ENCODE results near the gene CACNA1S. TPM values are rescaled to one million over a fixed set of nuclear protein-coding genes. Genes with fewer than 3 reads are reported as not detected.

The CACNA1S gene
- total RNA-seq, 4 donors from 2014 or later, result not detected

- intact Hi-C loops (cut with DNase I), result no loop called here
- no peaks in the 10 kb centered on the region for H3K36me3 ChIP-seq
- H3K4me1 ChIP-seq, result peaks cover 0 to 5% (median 0%) of the 10 kb centered on the region in 3 donors
- no peak overlapping the region for H3K27ac ChIP-seq
- 78 to 89% methylated on average over 3 of the region's 3 CpGs for WGBS, 2 donors
- TF ChIP-seq POLR2A (IDR thresholded peaks at IDR 0.05), result no peak
- no peak for TF ChIP-seq CTCF (IDR thresholded peaks at IDR 0.05)
- DNase-seq, result no peak
- no peak overlapping the region for H3K4me3 ChIP-seq
- H3K27me3 ChIP-seq, result no peaks in the 10 kb centered on the region
- H3K9me3 ChIP-seq, result no peaks in the 10 kb centered on the region
Measured at GRCh38 chr1:201092738-201093137, 19.5 kb downstream of the CACNA1S start.

GRCh38 chr1:201091256-201091655 lies 21.0 kb downstream of the CACNA1S start:
- Histone ChIP-seq H3K27ac (no peak overlapping the region), H3K36me3 (no peaks in the 10 kb centered on the region), H3K9me3 (no peaks in the 10 kb centered on the region), H3K27me3 (peaks cover 0 to 2% (median 0%) of the 10 kb centered on the region in 4 donors), H3K4me3 (no peak overlapping the region), H3K4me1 (peaks cover 0 to 5% (median 0%) of the 10 kb centered on the region in 3 donors)
- no peak for TF ChIP-seq CTCF (IDR thresholded peaks at IDR 0.05)
- no peak for TF ChIP-seq POLR2A (IDR thresholded peaks at IDR 0.05)
- DNase-seq, result no peak
- WGBS, 2 donors, result 94 to 100% methylated on average over 1 to 2 of the region's 4 CpGs
- intact Hi-C loops (cut with DNase I), result no loop called here

- Histone ChIP-seq H3K36me3 (no peaks in the 10 kb centered on the region), H3K4me1 (no peaks in the 10 kb centered on the region), H3K9me3 (no peaks in the 10 kb centered on the region), H3K27me3 (peaks cover 0 to 10% (median 0%) of the 10 kb centered on the region in 4 donors), H3K27ac (no peak overlapping the region), H3K4me3 (no peak overlapping the region)
- DNase-seq, result no peak
- WGBS, 2 donors, result 67 to 77% methylated on average over 4 of the region's 4 CpGs
- TF ChIP-seq CTCF (IDR thresholded peaks at IDR 0.05) (no peak), POLR2A (IDR thresholded peaks at IDR 0.05) (no peak)
- intact Hi-C loops (cut with DNase I), result no loop called here
Measured at GRCh38 chr1:201090541-201090940, 21.7 kb downstream of the CACNA1S start.

GRCh38 chr1:201089596-201089995 lies 22.6 kb downstream of the CACNA1S start:
- H3K27me3 ChIP-seq, result peaks cover 0 to 15% (median 0%) of the 10 kb centered on the region in 4 donors
- H3K4me1 ChIP-seq, result no peaks in the 10 kb centered on the region
- H3K9me3 ChIP-seq, result no peaks in the 10 kb centered on the region
- no peak overlapping the region for H3K4me3 ChIP-seq
- intact Hi-C loops (cut with DNase I), result no loop called here
- H3K27ac ChIP-seq, result no peak overlapping the region
- WGBS, 2 donors, result 56 to 67% methylated on average over 5 of the region's 5 CpGs
- DNase-seq, result no peak
- H3K36me3 ChIP-seq, result no peaks in the 10 kb centered on the region
- TF ChIP-seq CTCF (IDR thresholded peaks at IDR 0.05) (no peak), POLR2A (IDR thresholded peaks at IDR 0.05) (no peak)

- no peaks in the 10 kb centered on the region for H3K9me3 ChIP-seq
- WGBS, 2 donors, result 69 to 75% methylated on average over 15 to 16 of the region's 19 CpGs
- H3K4me1 ChIP-seq, result no peaks in the 10 kb centered on the region
- H3K4me3 ChIP-seq, result no peak overlapping the region
- H3K36me3 ChIP-seq, result no peaks in the 10 kb centered on the region
- H3K27ac ChIP-seq, result no peak overlapping the region
- peaks cover 0 to 19% (median 0%) of the 10 kb centered on the region in 4 donors for H3K27me3 ChIP-seq
- DNase-seq, result no peak
- TF ChIP-seq POLR2A (IDR thresholded peaks at IDR 0.05) (no peak), CTCF (IDR thresholded peaks at IDR 0.05) (no peak)
- intact Hi-C loops (cut with DNase I), result no loop called here
Measured at GRCh38 chr1:201088901-201089525, 23.2 kb downstream of the CACNA1S start.

Measured in esophagus squamous epithelium (tissue), 5 donors.